SU-DHL-6 (cell line): ENCODE results near the gene CUX1.

Experiments used
- EZH2phosphoT487 ChIP-seq: fragments of 200-600 bp; sonication (generic), shearing (Covaris generic); conservative IDR thresholded peaks from 2 replicates; pipeline ENCODE4 v1.6.1; 2018; ENCODE audit warnings: mild to moderate bottlenecking, antibody characterized with exemption, low read length, moderate library complexity, mixed read lengths
- TF ChIP-seq, protein P1 (sequence below): fragments of 200-600 bp; sonication (generic); IDR thresholded peaks from one replicate; pipeline ENCODE4 v1.5.1; 2017; ENCODE audit warnings: antibody characterized with exemption, mild to moderate bottlenecking, low read length, moderate library complexity; ENCODE audit not compliant: insufficient read depth, poor library complexity, severe bottlenecking

- TF ChIP-seq, protein P1, sequence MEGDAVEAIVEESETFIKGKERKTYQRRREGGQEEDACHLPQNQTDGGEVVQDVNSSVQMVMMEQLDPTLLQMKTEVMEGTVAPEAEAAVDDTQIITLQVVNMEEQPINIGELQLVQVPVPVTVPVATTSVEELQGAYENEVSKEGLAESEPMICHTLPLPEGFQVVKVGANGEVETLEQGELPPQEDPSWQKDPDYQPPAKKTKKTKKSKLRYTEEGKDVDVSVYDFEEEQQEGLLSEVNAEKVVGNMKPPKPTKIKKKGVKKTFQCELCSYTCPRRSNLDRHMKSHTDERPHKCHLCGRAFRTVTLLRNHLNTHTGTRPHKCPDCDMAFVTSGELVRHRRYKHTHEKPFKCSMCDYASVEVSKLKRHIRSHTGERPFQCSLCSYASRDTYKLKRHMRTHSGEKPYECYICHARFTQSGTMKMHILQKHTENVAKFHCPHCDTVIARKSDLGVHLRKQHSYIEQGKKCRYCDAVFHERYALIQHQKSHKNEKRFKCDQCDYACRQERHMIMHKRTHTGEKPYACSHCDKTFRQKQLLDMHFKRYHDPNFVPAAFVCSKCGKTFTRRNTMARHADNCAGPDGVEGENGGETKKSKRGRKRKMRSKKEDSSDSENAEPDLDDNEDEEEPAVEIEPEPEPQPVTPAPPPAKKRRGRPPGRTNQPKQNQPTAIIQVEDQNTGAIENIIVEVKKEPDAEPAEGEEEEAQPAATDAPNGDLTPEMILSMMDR, result no peak
- no peak for TF ChIP-seq EZH2phosphoT487
Observed at GRCh38 chr7:101861218-101861775, 43.9 kb downstream of the CUX1 start.
